NCI-H526 (cell line): ENCODE results near the gene KLK14.

Source experiments
- DNase-seq, 2 experiments: peaks; one replicate each; lab custom pipeline; 2025; lab: John Stamatoyannopoulos, UW

Gene KLK14

GRCh38 chr19:51108066-51108804 is 25.5 kb upstream of the KLK14 start, which contains the start of gene CTU1:
Gene CTU1 (minus strand): TSS chr19:51108409. CDS start chr19:51104569, 3,840 bp downstream.
- peak; percentile 100 for DNase-seq

GRCh38 chr19:51107406-51108065 is 24.8 kb upstream of the KLK14 start:
- peak; percentile 49 to 54 for DNase-seq

GRCh38 chr19:51103926-51104341 is 21.2 kb upstream of the KLK14 start:
- no peak for DNase-seq

- DNase-seq, result no peak
Observed at GRCh38 chr19:51102991-51103390, 20.3 kb upstream of the KLK14 start.

GRCh38 chr19:51101171-51101865 is 18.6 kb upstream of the KLK14 start:
- DNase-seq, result no peak

- no peak for DNase-seq
Observed at GRCh38 chr19:51100601-51101000, 17.9 kb upstream of the KLK14 start.

- no peak for DNase-seq
Observed at GRCh38 chr19:51099047-51099382, 16.3 kb upstream of the KLK14 start.

- no peak for DNase-seq
Observed at GRCh38 chr19:51098365-51099046, 15.8 kb upstream of the KLK14 start.

GRCh38 chr19:51097796-51098195 is 15.1 kb upstream of the KLK14 start:
- no peak for DNase-seq

- DNase-seq, result peak; percentile 25 to 81
Observed at GRCh38 chr19:51097166-51097738, 14.6 kb upstream of the KLK14 start.

GRCh38 chr19:51096473-51097165 is 13.9 kb upstream of the KLK14 start:
- peak in 1 of 2 experiments; percentile 52 for DNase-seq

- peak; percentile 20 to 75 for DNase-seq
Observed at GRCh38 chr19:51094696-51095279, 12.1 kb upstream of the KLK14 start.

- DNase-seq, result no peak
Observed at GRCh38 chr19:51093510-51094345, 11.0 kb upstream of the KLK14 start.

GRCh38 chr19:51093101-51093500 is 10.4 kb upstream of the KLK14 start:
- DNase-seq, result no peak

- no peak for DNase-seq
Observed at GRCh38 chr19:51091895-51092873, 9.5 kb upstream of the KLK14 start.

GRCh38 chr19:51091126-51091525 is 8.4 kb upstream of the KLK14 start:
- DNase-seq, result no peak

- DNase-seq, result no peak
Observed at GRCh38 chr19:51090471-51090870, 7.8 kb upstream of the KLK14 start.

- no peak for DNase-seq
Observed at GRCh38 chr19:51089786-51090185, 7.1 kb upstream of the KLK14 start.
